Endometrial microvascular endothelial cells (primary cell): ENCODE data around the gene TUBB2B. TPM values are rescaled to one million over a fixed set of nuclear protein-coding genes. Genes with fewer than 3 reads are reported as not detected.

ENCODE experiments used
- total RNA-seq: library from RNA; depleted of rRNA; stranded (reverse); fragments of >200 nt; gene quantifications from one replicate; pipeline ENCODE4 v1.2.3, GENCODE V29; 2015; ENCODE audit errors: inconsistent ontology term

TUBB2B gene
- total RNA-seq, 1 donor from 2014 or later = 7.4 TPM

Other genes with a start within 250 kb of the TUBB2B start
- gene NQO2, start 227.8 kb downstream of the TUBB2B start, total RNA-seq = 74.1 TPM
- gene RIPK1, start 159.2 kb downstream of the TUBB2B start, total RNA-seq = 20.0 TPM
- gene BPHL, start 108.9 kb downstream of the TUBB2B start, total RNA-seq = 20.0 TPM
- gene TUBB2A, start 70.1 kb downstream of the TUBB2B start, total RNA-seq = 214 TPM
- 36.6 TPM for gene PSMG4, start 31.3 kb upstream of the TUBB2B start, total RNA-seq
- 5.8 TPM for gene SLC22A23, start 229.4 kb upstream of the TUBB2B start, total RNA-seq